Chondrocyte (in vitro differentiated cells): ENCODE results near the gene RND1. TPM values are rescaled to one million over a fixed set of nuclear protein-coding genes. Genes with fewer than 3 reads are reported as not detected.
A peak's percentile ranks its signal among the peaks of the same experiment; 100 is the strongest.

Source experiments
- DNase-seq: peaks from one replicate; pipeline ENCODE4 v3.0.0; 2021; ENCODE audit warnings: mixed read lengths, low spot score
- H3K27ac Mint-ChIP-seq: one replicate; pipeline ENCODE4 v1.8.0; 2021; ENCODE audit warnings: mild to moderate bottlenecking, moderate library complexity, mixed read lengths; ENCODE audit not compliant: unreplicated experiment
- H3K27me3 Mint-ChIP-seq: 2 replicates; pipeline ENCODE4 v1.8.0; 2021; ENCODE audit warnings: low read depth, mixed read lengths
- H3K36me3 Mint-ChIP-seq: 2 replicates; pipeline ENCODE4 v1.8.0; 2021; ENCODE audit warnings: low read depth, mixed read lengths
- H3K4me1 Mint-ChIP-seq: 2 replicates; pipeline ENCODE4 v1.8.0; 2021; ENCODE audit warnings: low read depth, mild to moderate bottlenecking, mixed read lengths
- H3K4me3 Mint-ChIP-seq: one replicate; pipeline ENCODE4 v1.8.0; 2021; ENCODE audit warnings: mild to moderate bottlenecking, moderate library complexity, mixed read lengths; ENCODE audit not compliant: unreplicated experiment
- H3K9me3 Mint-ChIP-seq: 2 replicates; pipeline ENCODE4 v1.8.0; 2021; ENCODE audit warnings: low read depth, mixed read lengths
- CTCF ChIP-seq: fragments of 200-600 bp; sonication (generic); IDR thresholded peaks from 2 replicates; pipeline ENCODE4 v1.5.0; 2021; ENCODE audit warnings: antibody characterized with exemption, mild to moderate bottlenecking, moderate library complexity
- total RNA-seq: library from RNA; stranded (reverse); gene quantifications from 3 replicates; pipeline ENCODE4 v1.2.1, GENCODE V29; 2021

RND1 gene
- total RNA-seq, 1 donor from 2014 or later, result 0.99 TPM

DNA sequence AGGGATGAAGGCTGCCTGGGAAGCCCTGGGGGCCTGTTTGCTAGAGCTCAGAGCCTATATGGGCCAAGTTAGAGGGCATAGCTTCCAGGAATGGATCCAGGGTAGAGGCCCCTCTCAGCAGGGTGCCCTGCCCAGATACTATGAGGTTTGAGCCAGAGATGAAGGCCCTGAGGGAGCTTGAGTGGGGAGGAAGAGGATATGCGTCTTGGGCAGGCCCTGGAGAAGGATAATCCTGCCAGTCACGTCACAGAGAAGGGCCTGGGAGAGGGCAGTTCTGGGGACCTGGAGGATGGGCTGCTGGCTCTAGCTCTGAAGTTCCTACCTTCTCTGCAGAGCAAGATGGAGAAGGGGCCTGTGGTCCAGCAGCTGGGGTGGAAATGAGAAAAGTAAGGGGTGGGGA is 53.3 kb downstream of the RND1 start:
- H3K27me3 Mint-ChIP-seq, result no peaks in the 10 kb centered on the region
- peaks cover 51% of the 10 kb centered on the region for H3K4me1 Mint-ChIP-seq
- H3K27ac Mint-ChIP-seq, result no peak overlapping the region
- H3K4me3 Mint-ChIP-seq, result no peak overlapping the region
- no peaks in the 10 kb centered on the region for H3K9me3 Mint-ChIP-seq
- no peak for TF ChIP-seq CTCF
- no peak for DNase-seq
- no peaks in the 10 kb centered on the region for H3K36me3 Mint-ChIP-seq

DNA sequence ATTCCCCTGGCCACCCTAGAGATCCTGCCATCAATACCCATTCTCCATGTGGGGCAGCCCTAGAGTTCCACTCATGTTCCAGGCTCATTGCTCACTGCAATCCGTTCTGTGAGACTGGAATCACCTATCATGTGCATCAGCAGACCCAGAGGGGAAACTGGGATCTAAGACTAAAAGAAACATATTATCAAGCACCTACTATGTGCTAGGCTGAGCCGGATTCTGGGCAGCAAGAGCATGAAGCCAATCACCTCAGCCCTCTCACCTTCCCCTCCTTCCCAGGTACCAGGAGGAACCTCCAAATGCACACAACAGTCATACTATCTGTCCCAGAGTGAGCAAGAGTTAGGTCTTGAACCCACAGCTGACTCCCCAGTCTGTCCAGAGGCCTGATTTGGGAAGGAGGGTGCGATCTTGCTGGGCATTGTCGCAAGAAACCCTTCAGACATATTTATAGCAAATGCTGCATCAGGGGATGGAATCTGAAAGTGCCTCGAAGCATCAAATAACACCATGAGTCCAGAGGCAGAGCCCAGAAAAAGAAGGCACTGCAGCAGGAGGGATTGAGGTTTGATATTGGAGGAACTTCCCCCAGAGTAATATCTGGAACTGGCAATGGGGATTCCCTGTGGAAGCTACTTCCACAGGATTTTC is 54.1 kb downstream of the RND1 start:
- peak overlapping the region; percentile 78 for H3K27ac Mint-ChIP-seq
- no peak for TF ChIP-seq CTCF
- no peak for DNase-seq
- no peaks in the 10 kb centered on the region for H3K27me3 Mint-ChIP-seq
- H3K4me3 Mint-ChIP-seq, result no peak overlapping the region
- no peaks in the 10 kb centered on the region for H3K9me3 Mint-ChIP-seq
- H3K36me3 Mint-ChIP-seq, result no peaks in the 10 kb centered on the region
- H3K4me1 Mint-ChIP-seq, result peaks cover 43% of the 10 kb centered on the region

DNA sequence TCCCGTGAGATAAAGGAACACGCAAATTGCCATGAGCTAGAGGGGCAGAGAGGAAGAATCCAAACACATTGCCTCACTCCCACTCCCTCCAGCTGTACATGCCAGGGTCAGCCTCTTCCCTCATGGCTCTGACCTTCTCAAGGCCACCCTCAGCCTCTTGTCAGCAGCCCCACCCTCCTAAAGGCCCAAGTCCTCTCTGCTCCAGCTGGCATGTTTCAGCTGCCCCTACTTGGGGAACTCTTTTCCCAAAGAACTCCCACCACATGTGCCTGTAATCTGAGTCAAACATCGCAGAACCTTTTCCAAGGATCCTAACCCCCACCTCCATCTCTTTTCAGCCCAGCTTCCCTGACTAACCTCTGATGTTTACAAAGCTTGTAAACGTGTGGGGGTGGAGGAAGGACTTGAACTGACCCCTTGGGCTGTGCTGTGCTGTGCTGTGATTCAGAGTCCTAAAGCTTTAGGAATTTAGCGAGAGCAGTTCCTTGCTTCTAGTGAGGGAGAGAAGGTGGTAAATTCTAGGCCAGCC is 54.7 kb downstream of the RND1 start:
- Mint-ChIP-seq H3K27me3 (no peaks in the 10 kb centered on the region), H3K27ac (peak overlapping the region; percentile 78), H3K9me3 (no peaks in the 10 kb centered on the region), H3K4me3 (no peak overlapping the region), H3K4me1 (peaks cover 37% of the 10 kb centered on the region), H3K36me3 (no peaks in the 10 kb centered on the region)
- DNase-seq, result no peak
- no peak for TF ChIP-seq CTCF

GRCh38 chr12:48807981-48808380 is 57.7 kb downstream of the RND1 start:
- no peak for DNase-seq
- H3K27ac Mint-ChIP-seq, result no peak overlapping the region
- no peaks in the 10 kb centered on the region for H3K27me3 Mint-ChIP-seq
- no peaks in the 10 kb centered on the region for H3K9me3 Mint-ChIP-seq
- no peak for TF ChIP-seq CTCF
- no peaks in the 10 kb centered on the region for H3K36me3 Mint-ChIP-seq
- peaks cover 29% of the 10 kb centered on the region for H3K4me1 Mint-ChIP-seq
- no peak overlapping the region for H3K4me3 Mint-ChIP-seq

Other genes with a start within 250 kb of the RND1 start
- 26.5 to 29.6 TPM (median 29.0 TPM) in 3 replicates for gene KANSL2, start 183.6 kb downstream of the RND1 start, total RNA-seq
- 26.4 to 34.9 TPM (median 28.9 TPM) in 3 replicates for gene CCNT1, start 149.2 kb downstream of the RND1 start, total RNA-seq
- 54.9 to 57.6 TPM (median 57.2 TPM) in 3 replicates for gene ADCY6, start 76.8 kb downstream of the RND1 start, total RNA-seq
- 57.5 to 72.6 TPM (median 69.5 TPM) in 3 replicates for gene CACNB3, start 47.4 kb downstream of the RND1 start, total RNA-seq
- 59.1 to 71.1 TPM (median 61.9 TPM) in 3 replicates for gene DDX23, start 13.7 kb downstream of the RND1 start, total RNA-seq
- 23.5 to 30.7 TPM (median 24.0 TPM) in 3 replicates for gene FKBP11, start 59.6 kb upstream of the RND1 start, total RNA-seq
- gene ARF3, start 91.6 kb upstream of the RND1 start, total RNA-seq, result 116 to 128 TPM (median 126 TPM) in 3 replicates
- gene WNT10B, start 105.9 kb upstream of the RND1 start, total RNA-seq, result 0.25 to 0.39 TPM in 2 of 3 replicates, not detected in the other
- gene WNT1, start 112.5 kb upstream of the RND1 start, total RNA-seq, result not detected in 3 replicates
- gene DDN, start 133.5 kb upstream of the RND1 start, total RNA-seq, result 0.10 to 0.74 TPM (median 0.72 TPM) in 3 replicates
- 61.5 to 77.1 TPM (median 61.7 TPM) in 3 replicates for gene PRKAG1, start 152.9 kb upstream of the RND1 start, total RNA-seq
- gene KMT2D, start 194.9 kb upstream of the RND1 start, total RNA-seq, result 65.4 to 73.8 TPM (median 70.7 TPM) in 3 replicates
- 0.64 to 0.95 TPM in 2 of 3 replicates, not detected in the other for gene RHEBL1, start 204.1 kb upstream of the RND1 start, total RNA-seq
- gene DHH, start 228.9 kb upstream of the RND1 start, total RNA-seq, result 0.07 TPM in 1 of 3 replicates, not detected in the others
- 37.0 to 47.3 TPM (median 46.9 TPM) in 3 replicates for gene LMBR1L, start 245.0 kb upstream of the RND1 start, total RNA-seq